ENCODE measurements around the gene DGKB. TPM values are rescaled to one million over a fixed set of nuclear protein-coding genes. Genes with fewer than 3 reads are reported as not detected.

The DGKB gene
- total RNA-seq, 4 donors from 2014 or later, result 0.78 to 2.5 (median 1.5) TPM

DNA sequence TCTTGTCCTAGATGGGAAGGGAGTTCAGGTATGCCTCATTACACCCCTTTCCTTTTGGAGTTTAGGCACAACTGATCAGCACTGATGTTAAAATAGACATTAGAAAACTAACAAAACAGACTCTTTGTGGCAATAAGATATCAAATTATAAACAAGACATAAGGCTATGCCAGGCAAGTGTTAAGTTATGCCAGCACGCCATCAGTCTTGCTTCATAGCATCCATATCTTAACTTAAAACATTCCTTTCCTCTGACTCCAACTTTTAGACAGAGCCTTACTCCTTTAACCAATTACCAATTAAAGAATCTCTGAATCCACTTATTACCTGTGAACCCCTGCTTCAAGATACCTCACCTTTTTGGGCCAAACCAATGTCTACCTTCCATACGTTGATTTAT lies 786.9 kb downstream of the DGKB start:
- WGBS, 2 donors, result 90 to 95% methylated on average over 2 of the region's 2 CpGs

DNA sequence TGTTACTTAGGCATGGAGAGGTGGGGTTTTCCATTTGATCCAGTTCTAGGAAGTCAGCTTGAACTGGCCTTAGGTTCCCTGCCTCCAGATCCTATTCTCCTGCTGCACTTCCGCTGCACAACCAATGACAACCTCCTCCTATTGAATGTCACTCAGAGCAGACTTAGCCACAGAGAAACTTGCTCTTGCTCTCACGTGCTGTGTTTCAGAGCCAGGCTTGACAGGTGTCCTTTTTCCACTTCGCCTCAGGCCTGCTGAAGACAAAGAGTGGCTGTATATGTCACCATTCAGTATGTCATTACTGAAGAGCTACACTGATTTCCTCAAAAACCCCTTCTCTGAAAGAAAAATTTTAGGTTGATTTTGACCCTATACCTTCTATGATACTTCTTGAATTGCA lies 797.7 kb downstream of the DGKB start:
- H3K4me3 ChIP-seq, result no peak overlapping the region
- TF ChIP-seq EP300 (IDR thresholded peaks at IDR 0.05) (no peak), POLR2A (IDR thresholded peaks at IDR 0.05) (no peak)
- TF ChIP-seq, protein P1, sequence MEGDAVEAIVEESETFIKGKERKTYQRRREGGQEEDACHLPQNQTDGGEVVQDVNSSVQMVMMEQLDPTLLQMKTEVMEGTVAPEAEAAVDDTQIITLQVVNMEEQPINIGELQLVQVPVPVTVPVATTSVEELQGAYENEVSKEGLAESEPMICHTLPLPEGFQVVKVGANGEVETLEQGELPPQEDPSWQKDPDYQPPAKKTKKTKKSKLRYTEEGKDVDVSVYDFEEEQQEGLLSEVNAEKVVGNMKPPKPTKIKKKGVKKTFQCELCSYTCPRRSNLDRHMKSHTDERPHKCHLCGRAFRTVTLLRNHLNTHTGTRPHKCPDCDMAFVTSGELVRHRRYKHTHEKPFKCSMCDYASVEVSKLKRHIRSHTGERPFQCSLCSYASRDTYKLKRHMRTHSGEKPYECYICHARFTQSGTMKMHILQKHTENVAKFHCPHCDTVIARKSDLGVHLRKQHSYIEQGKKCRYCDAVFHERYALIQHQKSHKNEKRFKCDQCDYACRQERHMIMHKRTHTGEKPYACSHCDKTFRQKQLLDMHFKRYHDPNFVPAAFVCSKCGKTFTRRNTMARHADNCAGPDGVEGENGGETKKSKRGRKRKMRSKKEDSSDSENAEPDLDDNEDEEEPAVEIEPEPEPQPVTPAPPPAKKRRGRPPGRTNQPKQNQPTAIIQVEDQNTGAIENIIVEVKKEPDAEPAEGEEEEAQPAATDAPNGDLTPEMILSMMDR (IDR thresholded peaks at IDR 0.05), result no peak
- 68 to 89% methylated on average over 3 of the region's 3 CpGs for WGBS, 2 donors

More for the DNA sequence above, 786.9 kb downstream of the DGKB start:
- Histone ChIP-seq H3K27ac (no peak overlapping the region), H3K27me3 (no peaks in the 10 kb centered on the region), H3K4me3 (no peak overlapping the region), H3K4me1 (no peaks in the 10 kb centered on the region), H3K9me3 (no peaks in the 10 kb centered on the region), H3K36me3 (no peaks in the 10 kb centered on the region)
- no peak for DNase-seq (ENCODE audit: low spot score in 2 of 2)
- no peak for TF ChIP-seq EP300 (IDR thresholded peaks at IDR 0.05)
- TF ChIP-seq, protein P1 (IDR thresholded peaks at IDR 0.05), result no peak
- no peak for TF ChIP-seq POLR2A (IDR thresholded peaks at IDR 0.05)

DNA sequence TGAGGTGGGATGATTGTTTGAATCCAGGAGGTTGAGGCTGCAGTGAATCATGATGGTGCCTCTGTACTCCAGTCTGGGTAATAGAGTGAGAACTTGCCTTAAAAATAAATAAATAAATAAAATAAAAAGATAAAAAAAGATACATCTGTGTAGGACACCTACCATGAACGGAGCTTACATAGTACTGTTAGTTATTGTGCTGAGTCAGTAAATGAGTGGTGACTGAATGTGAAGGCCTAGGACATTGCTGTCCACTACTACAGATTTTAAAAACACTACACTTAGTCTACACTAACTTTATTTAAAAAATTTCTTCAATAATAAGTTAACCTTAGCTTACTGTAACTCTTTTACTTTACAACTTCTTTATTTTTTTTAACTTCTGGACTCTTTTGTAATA lies 806.4 kb downstream of the DGKB start:
- H3K27me3 ChIP-seq, result no peaks in the 10 kb centered on the region
- 89 to 90% methylated on average over 1 of the region's 1 CpG for WGBS, 2 donors

More for the DNA sequence above, 797.7 kb downstream of the DGKB start:
- Histone ChIP-seq H3K27ac (no peak overlapping the region), H3K36me3 (no peaks in the 10 kb centered on the region), H3K27me3 (no peaks in the 10 kb centered on the region), H3K9me3 (peaks cover 0 to 2% (median 0%) of the 10 kb centered on the region in 4 donors), H3K4me1 (no peaks in the 10 kb centered on the region)
- no peak for DNase-seq (ENCODE audit: low spot score in 2 of 2)

DNA sequence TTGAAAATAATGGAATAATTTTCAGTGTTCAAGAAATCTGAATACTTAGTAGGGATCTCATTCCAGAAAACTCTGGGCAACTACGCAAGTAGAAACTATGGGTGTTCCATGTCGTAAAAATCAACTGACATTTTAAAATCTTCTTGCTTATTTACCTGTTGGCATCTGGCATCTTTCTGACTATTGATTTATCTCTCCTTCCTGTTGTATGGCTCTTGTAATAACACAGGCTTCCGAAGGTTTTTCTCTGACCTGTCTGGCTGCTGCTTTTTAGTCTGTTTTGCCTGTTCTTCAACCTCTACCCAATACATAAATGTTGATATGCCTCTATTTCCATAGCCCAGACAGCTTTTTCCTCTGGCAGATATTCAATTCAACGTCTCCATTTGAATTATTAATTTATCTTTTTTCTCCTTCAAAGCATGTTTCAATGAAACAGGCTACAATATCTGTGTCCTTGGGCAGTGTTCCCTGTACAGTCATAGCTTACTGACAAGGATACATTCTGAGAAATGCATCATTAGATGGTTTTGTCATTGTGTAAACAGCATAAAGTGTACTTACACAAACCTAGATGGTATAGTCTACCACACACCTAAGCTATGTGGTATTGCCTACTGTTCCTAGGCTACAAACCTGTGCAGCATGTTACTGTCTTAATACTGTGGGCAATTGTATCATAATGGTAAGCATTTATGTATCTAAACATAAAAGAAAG lies 807.2 kb downstream of the DGKB start:
- no peaks in the 10 kb centered on the region for H3K27me3 ChIP-seq
- DNase-seq (ENCODE audit: low spot score in 2 of 2), result no peak
- WGBS, 2 donors, result 85 to 86% methylated on average over 4 of the region's 4 CpGs
- no peaks in the 10 kb centered on the region for H3K4me1 ChIP-seq
- no peaks in the 10 kb centered on the region for H3K9me3 ChIP-seq
- no peaks in the 10 kb centered on the region for H3K36me3 ChIP-seq
- no peak overlapping the region for H3K4me3 ChIP-seq
- no peak overlapping the region for H3K27ac ChIP-seq
- TF ChIP-seq POLR2A (IDR thresholded peaks at IDR 0.05) (no peak), EP300 (IDR thresholded peaks at IDR 0.05) (no peak)
- TF ChIP-seq, protein P1 (IDR thresholded peaks at IDR 0.05), result no peak

More for the DNA sequence above, 806.4 kb downstream of the DGKB start:
- TF ChIP-seq EP300 (IDR thresholded peaks at IDR 0.05) (no peak), POLR2A (IDR thresholded peaks at IDR 0.05) (no peak)
- TF ChIP-seq, protein P1 (IDR thresholded peaks at IDR 0.05), result no peak
- H3K36me3 ChIP-seq, result no peaks in the 10 kb centered on the region
- DNase-seq (ENCODE audit: low spot score in 2 of 2), result no peak
- H3K4me3 ChIP-seq, result no peak overlapping the region
- H3K9me3 ChIP-seq, result no peaks in the 10 kb centered on the region
- no peaks in the 10 kb centered on the region for H3K4me1 ChIP-seq
- H3K27ac ChIP-seq, result no peak overlapping the region
